Non-pigmented ciliary epithelial cell (primary cell): ENCODE data around the gene TMEM82.

ENCODE experiments used
- DNase-seq: peaks from one replicate; pipeline ENCODE4 v3.0.0-alpha.2; 2010; ENCODE audit warnings: low read depth

Gene TMEM82

GRCh38 chr1:15788624-15789301, 46.5 kb downstream of the TMEM82 start:
- DNase-seq: no peak

GRCh38 chr1:15796086-15796462, 53.8 kb downstream of the TMEM82 start:
- no peak for DNase-seq
